Measurements from ENCODE around the gene ZNF629.

Gene ZNF629

GRCh38 chr16:30785126-30786106, 1.6 kb downstream of the ZNF629 start:
- Histone ChIP-seq H3K27ac (ENCODE audit: low read depth, low read length, severe bottlenecking) (no peak overlapping the region), H3K36me3 (ENCODE audit: control insufficient read depth, insufficient read depth, low read length) (peaks cover 48% of the 10 kb centered on the region), H3K9me3 (ENCODE audit: control insufficient read depth, low read length) (no peaks in the 10 kb centered on the region), H3K4me1 (ENCODE audit: control insufficient read depth, insufficient read depth, low read length, poor library complexity, severe bottlenecking) (peaks cover 6% of the 10 kb centered on the region), H3K4me3 (ENCODE audit: extremely low read depth, insufficient read depth, low read length, poor library complexity, severe bottlenecking) (peak overlapping the region; percentile 80)
- WGBS, 2 experiments (ENCODE audit: insufficient coverage in 2 of 2), result 91% methylated on average over 4 to 6 of the region's 7 CpGs

- Histone ChIP-seq H3K4me1 (ENCODE audit: control insufficient read depth, insufficient read depth, low read length, poor library complexity, severe bottlenecking) (peaks cover 6% of the 10 kb centered on the region), H3K9me3 (ENCODE audit: control insufficient read depth, low read length) (no peaks in the 10 kb centered on the region), H3K27ac (ENCODE audit: low read depth, low read length, severe bottlenecking) (no peak overlapping the region), H3K36me3 (ENCODE audit: control insufficient read depth, insufficient read depth, low read length) (peaks cover 60% of the 10 kb centered on the region), H3K4me3 (ENCODE audit: extremely low read depth, insufficient read depth, low read length, poor library complexity, severe bottlenecking) (no peak overlapping the region)
- 94 to 96% methylated on average over 13 to 15 of the region's 18 CpGs for WGBS, 2 experiments (ENCODE audit: insufficient coverage in 2 of 2)
Observed at GRCh38 chr16:30784215-30784614, 2.8 kb downstream of the ZNF629 start.

- Histone ChIP-seq H3K27ac (ENCODE audit: low read depth, low read length, severe bottlenecking) (no peak overlapping the region), H3K36me3 (ENCODE audit: control insufficient read depth, insufficient read depth, low read length) (peaks cover 63% of the 10 kb centered on the region), H3K4me1 (ENCODE audit: control insufficient read depth, insufficient read depth, low read length, poor library complexity, severe bottlenecking) (peaks cover 6% of the 10 kb centered on the region), H3K9me3 (ENCODE audit: control insufficient read depth, low read length) (no peaks in the 10 kb centered on the region), H3K4me3 (ENCODE audit: extremely low read depth, insufficient read depth, low read length, poor library complexity, severe bottlenecking) (no peak overlapping the region)
- WGBS, 2 experiments (ENCODE audit: insufficient coverage in 2 of 2), result 97 to 98% methylated on average over 48 to 54 of the region's 57 CpGs
Observed at GRCh38 chr16:30783280-30784109, 3.5 kb downstream of the ZNF629 start.

GRCh38 chr16:30782486-30783279, 4.3 kb downstream of the ZNF629 start:
- Histone ChIP-seq H3K36me3 (ENCODE audit: control insufficient read depth, insufficient read depth, low read length) (peaks cover 63% of the 10 kb centered on the region), H3K27ac (ENCODE audit: low read depth, low read length, severe bottlenecking) (no peak overlapping the region), H3K9me3 (ENCODE audit: control insufficient read depth, low read length) (no peaks in the 10 kb centered on the region), H3K4me3 (ENCODE audit: extremely low read depth, insufficient read depth, low read length, poor library complexity, severe bottlenecking) (no peak overlapping the region), H3K4me1 (ENCODE audit: control insufficient read depth, insufficient read depth, low read length, poor library complexity, severe bottlenecking) (peaks cover 6% of the 10 kb centered on the region)
- WGBS, 2 experiments (ENCODE audit: insufficient coverage in 2 of 2), result 96 to 97% methylated on average over 60 to 63 of the region's 63 CpGs

GRCh38 chr16:30780549-30780948, 6.5 kb downstream of the ZNF629 start:
- Histone ChIP-seq H3K4me3 (ENCODE audit: extremely low read depth, insufficient read depth, low read length, poor library complexity, severe bottlenecking) (no peak overlapping the region), H3K27ac (ENCODE audit: low read depth, low read length, severe bottlenecking) (no peak overlapping the region), H3K4me1 (ENCODE audit: control insufficient read depth, insufficient read depth, low read length, poor library complexity, severe bottlenecking) (peaks cover 16% of the 10 kb centered on the region), H3K36me3 (ENCODE audit: control insufficient read depth, insufficient read depth, low read length) (peaks cover 62% of the 10 kb centered on the region), H3K9me3 (ENCODE audit: control insufficient read depth, low read length) (no peaks in the 10 kb centered on the region)
- 100% methylated on average over 2 of the region's 4 CpGs for WGBS, 2 experiments (ENCODE audit: insufficient coverage in 2 of 2)

GRCh38 chr16:30780021-30780420, 7.0 kb downstream of the ZNF629 start:
- Histone ChIP-seq H3K36me3 (ENCODE audit: control insufficient read depth, insufficient read depth, low read length) (peaks cover 57% of the 10 kb centered on the region), H3K4me3 (ENCODE audit: extremely low read depth, insufficient read depth, low read length, poor library complexity, severe bottlenecking) (no peak overlapping the region), H3K4me1 (ENCODE audit: control insufficient read depth, insufficient read depth, low read length, poor library complexity, severe bottlenecking) (peaks cover 13% of the 10 kb centered on the region), H3K9me3 (ENCODE audit: control insufficient read depth, low read length) (no peaks in the 10 kb centered on the region), H3K27ac (ENCODE audit: low read depth, low read length, severe bottlenecking) (no peak overlapping the region)
- 97 to 100% methylated on average over 3 of the region's 3 CpGs for WGBS, 2 experiments (ENCODE audit: insufficient coverage in 2 of 2)

- H3K4me3 ChIP-seq (ENCODE audit: extremely low read depth, insufficient read depth, low read length, poor library complexity, severe bottlenecking), result no peak overlapping the region
- peaks cover 13% of the 10 kb centered on the region for H3K4me1 ChIP-seq (ENCODE audit: control insufficient read depth, insufficient read depth, low read length, poor library complexity, severe bottlenecking)
- no peak overlapping the region for H3K27ac ChIP-seq (ENCODE audit: low read depth, low read length, severe bottlenecking)
- no peaks in the 10 kb centered on the region for H3K9me3 ChIP-seq (ENCODE audit: control insufficient read depth, low read length)
- H3K36me3 ChIP-seq (ENCODE audit: control insufficient read depth, insufficient read depth, low read length), result peaks cover 53% of the 10 kb centered on the region
- whole genome bisulfite sequencing, 2 experiments (ENCODE audit: insufficient coverage in 2 of 2), result 100% methylated on average over 3 to 4 of the region's 6 CpGs
Observed at GRCh38 chr16:30779596-30779995, 7.4 kb downstream of the ZNF629 start.

- H3K4me3 ChIP-seq (ENCODE audit: extremely low read depth, insufficient read depth, low read length, poor library complexity, severe bottlenecking), result no peak overlapping the region
- WGBS, 2 experiments (ENCODE audit: insufficient coverage in 2 of 2), result 89 to 95% methylated on average over 7 to 12 of the region's 14 CpGs
- peaks cover 51% of the 10 kb centered on the region for H3K36me3 ChIP-seq (ENCODE audit: control insufficient read depth, insufficient read depth, low read length)
- no peak overlapping the region for H3K27ac ChIP-seq (ENCODE audit: low read depth, low read length, severe bottlenecking)
- H3K9me3 ChIP-seq (ENCODE audit: control insufficient read depth, low read length), result no peaks in the 10 kb centered on the region
- peaks cover 17% of the 10 kb centered on the region for H3K4me1 ChIP-seq (ENCODE audit: control insufficient read depth, insufficient read depth, low read length, poor library complexity, severe bottlenecking)
Observed at GRCh38 chr16:30778549-30779244, 8.3 kb downstream of the ZNF629 start.

GRCh38 chr16:30777591-30778297, 9.3 kb downstream of the ZNF629 start:
- Histone ChIP-seq H3K9me3 (ENCODE audit: control insufficient read depth, low read length) (no peaks in the 10 kb centered on the region), H3K4me3 (ENCODE audit: extremely low read depth, insufficient read depth, low read length, poor library complexity, severe bottlenecking) (no peak overlapping the region), H3K4me1 (ENCODE audit: control insufficient read depth, insufficient read depth, low read length, poor library complexity, severe bottlenecking) (peaks cover 17% of the 10 kb centered on the region), H3K27ac (ENCODE audit: low read depth, low read length, severe bottlenecking) (peak overlapping the region; percentile 10), H3K36me3 (ENCODE audit: control insufficient read depth, insufficient read depth, low read length) (peaks cover 50% of the 10 kb centered on the region)
- 93% methylated on average over 4 to 6 of the region's 7 CpGs for WGBS, 2 experiments (ENCODE audit: insufficient coverage in 2 of 2)

All from mesodermal cell (in vitro differentiated cells).